Smooth muscle cell (in vitro differentiated cells): ENCODE data around the gene ENDOV. TPM values are rescaled to one million over a fixed set of nuclear protein-coding genes. Genes with fewer than 3 reads are reported as not detected.

Source experiments
- DNase-seq: peaks from one replicate; lab custom pipeline; 2025; ENCODE audit not compliant: unreplicated experiment; lab: John Stamatoyannopoulos, UW
- H2AFZ ChIP-seq: fragments of 200-600 bp; sonication (generic); 2 replicates; pipeline ENCODE4 v1.6.0; 2016; ENCODE audit warnings: antibody characterized with exemption, low read depth, mild to moderate bottlenecking
- H3F3A ChIP-seq: fragments of 200-600 bp; sonication (generic); 2 replicates; pipeline ENCODE4 v1.6.0; 2017; ENCODE audit warnings: antibody characterized with exemption, low read depth
- H3K27ac ChIP-seq: fragments of 200-600 bp; sonication (generic); 2 replicates; pipeline ENCODE4 v1.5.1; 2016; ENCODE audit warnings: low read depth, mild to moderate bottlenecking
- H3K27me3 ChIP-seq: fragments of 200-600 bp; sonication (generic); 2 replicates; pipeline ENCODE4 v1.6.1; 2016; ENCODE audit warnings: low read depth, mild to moderate bottlenecking
- H3K36me3 ChIP-seq: fragments of 200-600 bp; sonication (generic); 2 replicates; pipeline ENCODE4 v1.5.1; 2016; ENCODE audit warnings: low read depth
- H3K4me1 ChIP-seq: fragments of 200-600 bp; sonication (generic); 2 replicates; pipeline ENCODE4 v1.5.1; 2016; ENCODE audit warnings: low read depth
- H3K4me2 ChIP-seq: fragments of 200-600 bp; sonication (generic); 2 replicates; pipeline ENCODE4 v1.6.0; 2016; ENCODE audit warnings: mild to moderate bottlenecking
- H3K4me3 ChIP-seq: fragments of 200-600 bp; sonication (generic); 2 replicates; pipeline ENCODE4 v1.5.1; 2016; ENCODE audit warnings: mild to moderate bottlenecking
- H3K79me2 ChIP-seq: fragments of 200-600 bp; sonication (generic); 2 replicates; pipeline ENCODE4 v1.6.0; 2016; ENCODE audit warnings: low read depth, mild to moderate bottlenecking
- H3K9ac ChIP-seq: fragments of 200-600 bp; sonication (generic); 2 replicates; pipeline ENCODE4 v1.6.0; 2016; ENCODE audit warnings: low read depth
- H3K9me3 ChIP-seq: fragments of 200-600 bp; sonication (generic); replicated peaks from 2 replicates; pipeline ENCODE4 v1.5.1; 2016; ENCODE audit warnings: low read depth
- H4K20me1 ChIP-seq: fragments of 200-600 bp; sonication (generic); 2 replicates; pipeline ENCODE4 v1.6.0; 2016; ENCODE audit warnings: low read depth
- WGBS: methylation state at CpG from one replicate; pipeline ENCODE4 v1.1.7; 2016; ENCODE audit warnings: low lambda C conversion rate; 5-methylcytosine and 5-hydroxymethylcytosine counted together
- polyA plus RNA-seq: library from polyadenylated mRNA; unstranded; fragments of >200 nt; fragmentation: Nextera tagmentation; extraction: Ambion mirVana; gene quantifications from 2 replicates; pipeline ENCODE4 v1.2.1, GENCODE V29; 2016
- total RNA-seq: library from RNA; depleted of rRNA; stranded (reverse); fragments of >200 nt; gene quantifications from 2 replicates; pipeline ENCODE4 v1.2.3, GENCODE V29; 2014
- TF ChIP-seq, protein P1 (sequence below): fragments of 200-600 bp; sonication (generic); IDR thresholded peaks from 2 replicates; pipeline ENCODE4 v1.5.1; 2017; ENCODE audit warnings: borderline replicate concordance, mild to moderate bottlenecking, antibody characterized with exemption; ENCODE audit not compliant: insufficient read depth, poor library complexity, severe bottlenecking

Gene ENDOV
- total and polyA plus RNA-seq, 2 experiments from 2014 or later: 31.6 to 59.7 TPM

DNA sequence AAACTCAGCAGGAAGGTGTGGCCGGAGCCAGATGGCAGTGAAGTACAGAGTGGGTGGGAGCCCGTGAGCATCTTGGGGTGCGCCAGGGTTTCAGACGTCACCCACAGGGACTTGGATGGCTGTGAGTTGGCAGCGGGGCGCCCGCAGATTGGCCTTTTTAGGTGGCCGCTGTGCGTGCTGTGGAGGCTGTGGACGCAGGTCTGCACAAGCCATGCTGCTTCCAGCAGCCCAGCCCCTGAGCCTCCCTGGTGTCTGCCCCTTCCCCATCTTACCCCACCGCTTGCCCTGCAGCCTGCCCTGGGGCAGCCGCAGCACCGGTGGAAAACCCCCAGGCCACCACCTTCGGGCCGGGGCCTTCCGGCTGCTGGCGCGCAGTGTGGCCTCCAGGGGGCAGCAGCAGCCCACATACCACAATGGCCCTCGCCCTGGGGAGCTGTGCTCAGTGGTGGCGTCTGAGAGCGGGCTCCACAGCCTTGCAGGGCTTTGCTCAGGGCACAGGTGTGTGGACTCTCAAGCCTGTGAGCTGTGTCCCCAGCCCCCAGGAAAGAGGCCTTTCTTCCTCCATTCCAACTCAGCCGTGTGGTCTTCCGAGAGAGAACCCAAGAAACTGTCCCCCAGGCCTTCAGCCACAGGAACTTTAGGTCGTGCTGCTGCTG is 11.8 kb downstream of the ENDOV start:
- Histone ChIP-seq H4K20me1 (peaks cover 7% of the 10 kb centered on the region), H3K79me2 (no peaks in the 10 kb centered on the region)

DNA sequence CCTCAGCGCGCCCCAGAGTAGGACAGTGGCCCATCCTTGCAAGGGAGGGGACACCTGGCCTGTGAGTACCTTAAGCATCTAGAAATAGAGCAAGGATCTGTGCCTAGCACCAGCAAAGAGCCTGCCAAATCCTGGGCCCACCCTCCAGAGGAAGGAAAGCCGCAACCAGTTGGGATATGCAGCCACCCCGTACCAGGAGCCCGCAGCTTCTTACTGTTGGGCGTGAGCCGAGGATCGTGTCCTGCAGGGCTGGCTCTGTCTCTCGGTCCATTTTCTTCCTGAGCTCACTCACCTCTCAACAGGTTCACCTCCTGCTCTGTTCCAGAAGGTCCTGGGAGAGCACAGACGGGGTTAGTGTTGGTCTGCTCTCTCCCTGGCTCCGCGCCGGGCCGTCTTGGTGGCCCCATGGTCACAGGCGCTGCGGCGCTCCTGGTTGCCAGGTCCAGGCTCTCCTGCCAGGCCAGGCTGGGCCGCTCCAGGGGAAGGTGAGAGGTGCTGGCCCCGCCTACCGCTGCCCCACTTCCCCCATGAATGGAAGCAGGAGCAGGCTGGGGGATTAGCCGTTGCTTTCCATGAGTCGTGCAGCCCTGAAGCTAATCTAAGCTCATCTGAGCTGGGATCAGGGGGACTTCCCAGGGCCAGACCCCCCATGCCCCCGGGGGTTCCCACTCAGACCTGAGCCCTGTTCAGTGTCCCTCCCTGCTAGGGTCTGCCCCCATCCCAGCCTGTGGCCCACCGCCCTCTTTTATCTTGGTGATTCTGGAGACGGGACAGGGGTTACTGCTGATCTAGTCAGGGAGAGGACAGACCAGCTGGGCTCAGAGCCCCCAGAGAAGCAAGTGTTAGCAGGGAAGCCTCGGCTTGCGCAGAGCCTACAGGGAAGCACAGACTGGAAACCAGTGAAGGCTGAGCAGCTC is 12.7 kb downstream of the ENDOV start:
- Histone ChIP-seq H3K36me3 (no peaks in the 10 kb centered on the region), H3K9ac (no peak overlapping the region), H3K4me3 (no peak overlapping the region), H3K27me3 (no peaks in the 10 kb centered on the region), H3K79me2 (no peaks in the 10 kb centered on the region), H3K4me1 (no peaks in the 10 kb centered on the region), H3K9me3 (no peaks in the 10 kb centered on the region), H3K4me2 (no peak overlapping the region), H3F3A (no peaks in the 10 kb centered on the region), H2AFZ (no peak overlapping the region), H3K27ac (no peak overlapping the region), H4K20me1 (peaks cover 3% of the 10 kb centered on the region)
- no peak for DNase-seq
- TF ChIP-seq, protein P1, sequence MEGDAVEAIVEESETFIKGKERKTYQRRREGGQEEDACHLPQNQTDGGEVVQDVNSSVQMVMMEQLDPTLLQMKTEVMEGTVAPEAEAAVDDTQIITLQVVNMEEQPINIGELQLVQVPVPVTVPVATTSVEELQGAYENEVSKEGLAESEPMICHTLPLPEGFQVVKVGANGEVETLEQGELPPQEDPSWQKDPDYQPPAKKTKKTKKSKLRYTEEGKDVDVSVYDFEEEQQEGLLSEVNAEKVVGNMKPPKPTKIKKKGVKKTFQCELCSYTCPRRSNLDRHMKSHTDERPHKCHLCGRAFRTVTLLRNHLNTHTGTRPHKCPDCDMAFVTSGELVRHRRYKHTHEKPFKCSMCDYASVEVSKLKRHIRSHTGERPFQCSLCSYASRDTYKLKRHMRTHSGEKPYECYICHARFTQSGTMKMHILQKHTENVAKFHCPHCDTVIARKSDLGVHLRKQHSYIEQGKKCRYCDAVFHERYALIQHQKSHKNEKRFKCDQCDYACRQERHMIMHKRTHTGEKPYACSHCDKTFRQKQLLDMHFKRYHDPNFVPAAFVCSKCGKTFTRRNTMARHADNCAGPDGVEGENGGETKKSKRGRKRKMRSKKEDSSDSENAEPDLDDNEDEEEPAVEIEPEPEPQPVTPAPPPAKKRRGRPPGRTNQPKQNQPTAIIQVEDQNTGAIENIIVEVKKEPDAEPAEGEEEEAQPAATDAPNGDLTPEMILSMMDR: no peak
- 85% methylated on average over 27 of the region's 27 CpGs for WGBS

More for the DNA sequence above, 11.8 kb downstream of the ENDOV start:
- Histone ChIP-seq H3K4me1 (no peaks in the 10 kb centered on the region), H3K4me2 (no peak overlapping the region), H3F3A (no peaks in the 10 kb centered on the region), H3K27ac (no peak overlapping the region), H3K4me3 (no peak overlapping the region), H3K9ac (no peak overlapping the region), H3K36me3 (no peaks in the 10 kb centered on the region), H2AFZ (no peak overlapping the region), H3K9me3 (no peaks in the 10 kb centered on the region), H3K27me3 (no peaks in the 10 kb centered on the region)
- peak; percentile 37 for DNase-seq
- WGBS: 44% methylated on average over 24 of the region's 24 CpGs
- TF ChIP-seq, protein P1: peak; percentile 96

DNA sequence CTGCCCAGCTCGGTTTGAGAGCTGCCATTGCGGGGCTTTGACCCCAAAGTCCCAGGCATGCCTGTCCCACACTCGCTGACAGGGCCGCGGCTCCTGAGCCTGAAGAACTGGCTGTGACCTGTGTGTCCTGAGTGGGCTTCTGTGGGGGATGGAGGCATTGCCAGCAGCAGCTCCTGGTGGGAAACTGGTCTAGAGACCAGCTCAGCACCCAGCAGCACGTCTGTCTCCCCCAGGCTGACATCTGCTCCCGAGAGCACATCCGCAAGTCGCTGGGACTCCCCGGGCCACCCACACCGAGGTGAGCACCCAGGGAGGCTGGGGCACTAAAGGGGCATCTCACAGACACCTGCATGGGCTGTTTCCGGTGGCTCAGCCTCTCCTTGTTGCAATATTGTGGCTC is 13.4 kb downstream of the ENDOV start:
- H3K36me3 ChIP-seq: no peaks in the 10 kb centered on the region
- H3K4me1 ChIP-seq: no peaks in the 10 kb centered on the region
- no peak overlapping the region for H3K4me3 ChIP-seq
- TF ChIP-seq, protein P1: no peak
- H3K79me2 ChIP-seq: no peaks in the 10 kb centered on the region
- H3F3A ChIP-seq: no peaks in the 10 kb centered on the region
- 92% methylated on average over 12 of the region's 12 CpGs for WGBS
- no peak overlapping the region for H3K9ac ChIP-seq
- no peak overlapping the region for H3K27ac ChIP-seq
- H3K4me2 ChIP-seq: no peak overlapping the region
- no peak for DNase-seq
- no peaks in the 10 kb centered on the region for H3K9me3 ChIP-seq
- peaks cover 3% of the 10 kb centered on the region for H4K20me1 ChIP-seq
- H2AFZ ChIP-seq: no peak overlapping the region
- H3K27me3 ChIP-seq: no peaks in the 10 kb centered on the region
